ENCODE results near the gene ATP6V0C.

GRCh38 chr16:2524339-2524938, 10.7 kb downstream of the ATP6V0C start:
- TF ChIP-seq CTCF (IDR thresholded peaks at IDR 0.05) (no peak), EZH2 (IDR thresholded peaks at IDR 0.05; ENCODE audit: borderline replicate concordance, insufficient read depth, low read depth, low read length, poor library complexity, severe bottlenecking) (no peak)
